Right lobe of liver (tissue), 6 donors: Measurements from ENCODE around the gene LPAR2. TPM values are rescaled to one million over a fixed set of nuclear protein-coding genes. Genes with fewer than 3 reads are reported as not detected.

Experiments
- ATAC-seq, 4 donors: fragments of 200-7000 bp; cut with Tn5 transposase; one replicate each; pipeline ENCODE4 v1.9.1; 2020; ENCODE audit warnings: mild to moderate bottlenecking in 4 of 4, moderate library complexity in 4 of 4
- DNase-seq, 3 donors: peaks; one replicate each; pipeline ENCODE4 v3.0.0-alpha.2; 2020
- H3K27ac ChIP-seq, 3 donors: fragments of 200-600 bp; one replicate each; pipeline ENCODE4 v1.8.0; 2022
- H3K27me3 ChIP-seq, 2 donors: fragments of 200-600 bp; one replicate each; pipeline ENCODE4 v1.8.0; 2022
- H3K36me3 ChIP-seq, 4 donors: fragments of 200-600 bp; sonication (generic) in 1 of 4; one replicate each; pipeline versions ENCODE4 v1.5.1 to v1.8.0; 2017 to 2022; ENCODE audit warnings: control low read depth in 1 of 4
- H3K4me1 ChIP-seq, 4 donors: fragments of 200-600 bp; sonication (generic) in 1 of 4; one replicate each; pipeline versions ENCODE4 v1.5.1 to v1.8.0; 2017 to 2022; ENCODE audit warnings: control low read depth in 1 of 4
- H3K4me3 ChIP-seq, 3 donors: fragments of 200-600 bp; one replicate each; pipeline ENCODE4 v1.8.0; 2022
- H3K9me3 ChIP-seq, 4 donors: fragments of 200-600 bp; sonication (generic) in 1 of 4; one replicate each; pipeline versions ENCODE4 v1.5.1 to v1.8.0; 2017 to 2022; ENCODE audit warnings: control low read depth in 1 of 4
- POLR2A ChIP-seq: fragments of 450-650 bp; IDR thresholded peaks from one replicate; pipeline ENCODE4 v1.6.1; 2017; ENCODE audit warnings: antibody characterized with exemption, mild to moderate bottlenecking
- WGBS: methylation state at CpG from one replicate; pipeline ENCODE4 v1.1.6; 2018; ENCODE audit warnings: low coverage, low lambda C conversion rate; ENCODE audit not compliant: insufficient coverage; ENCODE audit errors: missing lambda C conversion rate; 5-methylcytosine and 5-hydroxymethylcytosine counted together
- intact Hi-C, 2 donors: fragments of 100-400 bp; cut with DNase I; formaldehyde crosslinking; loops; one replicate each; pipeline versions ENCODE4 v1.11.2 to v1.14.1; 2022
- total RNA-seq, 6 experiments: library from RNA; depleted of rRNA in 2 of 6; stranded (reverse); fragments of >200 nt in 2 of 6; fragmentation: NEBNext Ultra II Directional in 3 of 6; extraction: Animal tissue kit (Norgen Biotek cat#: 25700) in 3 of 6; gene quantifications; one replicate each; pipeline versions ENCODE4 v1.1.0 to v1.2.4, GENCODE V29; 2016 to 2023
- TF ChIP-seq, protein P1 (sequence below), 4 donors: fragments of 200-600 bp in 3 of 4; fragments of 450-650 bp in 1 of 4; IDR thresholded peaks; one replicate each; pipeline versions ENCODE4 v1.5.1 to v1.8.0; 2016 to 2022; ENCODE audit warnings: antibody characterized with exemption in 4 of 4, mild to moderate bottlenecking in 2 of 4
- donor health status: DM: no; HTN: yes; CAD: no.
- donor health status: DM: no; HTN: no; CAD: no.
- donor health status: DM: no; HTN: no; CAD: no.
- donor health status: DM: no; HTN: yes; CAD: no.
- donor health status: DM: no; HTN: yes; CAD: no.

LPAR2 gene
- total RNA-seq, 6 experiments from 2014 or later = 1.7 to 2.7 (median 2.2) TPM

DNA sequence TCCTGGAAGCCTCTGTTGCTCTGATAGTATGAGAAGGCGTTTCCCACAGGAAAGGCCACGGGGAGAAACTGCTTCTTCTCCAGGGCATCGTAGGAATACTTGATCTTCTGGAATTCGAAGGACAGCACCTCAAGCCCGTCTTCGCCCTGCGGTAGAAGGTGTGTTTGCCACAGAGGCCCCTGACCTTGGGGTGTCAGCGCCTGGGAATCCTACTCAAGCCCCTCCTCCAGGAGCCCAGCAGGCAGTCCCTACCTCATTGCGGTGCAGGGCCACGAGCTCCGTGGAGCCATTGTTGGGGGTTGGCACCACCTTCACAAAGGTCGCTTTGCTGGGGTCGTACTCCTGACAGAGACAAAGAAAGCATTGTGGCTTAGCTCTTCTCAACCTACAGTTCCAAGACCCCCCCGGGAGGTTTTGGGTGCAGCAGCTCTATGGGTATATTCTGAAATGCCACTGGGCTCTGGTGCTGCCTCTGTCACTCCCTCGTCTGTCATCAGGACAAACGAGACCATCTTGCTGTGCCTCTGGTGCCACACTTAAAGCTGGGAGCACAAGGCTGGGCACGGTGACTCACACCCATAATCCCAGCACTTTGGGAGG lies 31.7 kb upstream of the LPAR2 start:
- TF ChIP-seq, protein P1, sequence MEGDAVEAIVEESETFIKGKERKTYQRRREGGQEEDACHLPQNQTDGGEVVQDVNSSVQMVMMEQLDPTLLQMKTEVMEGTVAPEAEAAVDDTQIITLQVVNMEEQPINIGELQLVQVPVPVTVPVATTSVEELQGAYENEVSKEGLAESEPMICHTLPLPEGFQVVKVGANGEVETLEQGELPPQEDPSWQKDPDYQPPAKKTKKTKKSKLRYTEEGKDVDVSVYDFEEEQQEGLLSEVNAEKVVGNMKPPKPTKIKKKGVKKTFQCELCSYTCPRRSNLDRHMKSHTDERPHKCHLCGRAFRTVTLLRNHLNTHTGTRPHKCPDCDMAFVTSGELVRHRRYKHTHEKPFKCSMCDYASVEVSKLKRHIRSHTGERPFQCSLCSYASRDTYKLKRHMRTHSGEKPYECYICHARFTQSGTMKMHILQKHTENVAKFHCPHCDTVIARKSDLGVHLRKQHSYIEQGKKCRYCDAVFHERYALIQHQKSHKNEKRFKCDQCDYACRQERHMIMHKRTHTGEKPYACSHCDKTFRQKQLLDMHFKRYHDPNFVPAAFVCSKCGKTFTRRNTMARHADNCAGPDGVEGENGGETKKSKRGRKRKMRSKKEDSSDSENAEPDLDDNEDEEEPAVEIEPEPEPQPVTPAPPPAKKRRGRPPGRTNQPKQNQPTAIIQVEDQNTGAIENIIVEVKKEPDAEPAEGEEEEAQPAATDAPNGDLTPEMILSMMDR (IDR thresholded peaks at IDR 0.05) = no peak
- TF ChIP-seq POLR2A = no peak
- Histone ChIP-seq H3K27me3 (no peaks in the 10 kb centered on the region), H3K4me1 (peaks cover 0 to 10% (median 0%) of the 10 kb centered on the region in 4 donors), H3K36me3 (peaks cover 4 to 47% (median 22%) of the 10 kb centered on the region in 4 donors), H3K9me3 (no peaks in the 10 kb centered on the region), H3K27ac (no peak overlapping the region), H3K4me3 (no peak overlapping the region)
- no peak for DNase-seq
- WGBS = 100% methylated on average over 2 of the region's 17 CpGs
- no peak for ATAC-seq
- intact Hi-C loops = no loop called here

DNA sequence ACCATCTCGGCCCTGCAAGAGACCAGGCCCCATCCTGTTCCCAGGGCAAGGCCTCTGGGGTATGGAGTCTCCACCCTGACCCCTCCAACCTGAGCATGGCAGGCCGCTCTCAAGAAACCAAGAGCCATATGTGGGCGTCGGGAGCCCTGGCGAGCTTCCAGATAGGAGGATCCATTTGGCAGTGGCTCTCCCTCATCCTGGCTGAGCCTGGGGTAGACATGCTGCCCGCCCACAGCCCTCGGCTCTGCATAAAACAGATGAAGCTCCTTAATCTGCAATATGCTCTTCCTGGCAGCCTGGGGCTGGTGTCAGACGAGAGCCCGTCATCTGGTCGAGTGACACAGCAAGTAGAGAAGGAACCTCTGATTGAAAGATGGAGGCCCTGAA lies 29.4 kb upstream of the LPAR2 start:
- 86% methylated on average over 3 of the region's 10 CpGs for WGBS

DNA sequence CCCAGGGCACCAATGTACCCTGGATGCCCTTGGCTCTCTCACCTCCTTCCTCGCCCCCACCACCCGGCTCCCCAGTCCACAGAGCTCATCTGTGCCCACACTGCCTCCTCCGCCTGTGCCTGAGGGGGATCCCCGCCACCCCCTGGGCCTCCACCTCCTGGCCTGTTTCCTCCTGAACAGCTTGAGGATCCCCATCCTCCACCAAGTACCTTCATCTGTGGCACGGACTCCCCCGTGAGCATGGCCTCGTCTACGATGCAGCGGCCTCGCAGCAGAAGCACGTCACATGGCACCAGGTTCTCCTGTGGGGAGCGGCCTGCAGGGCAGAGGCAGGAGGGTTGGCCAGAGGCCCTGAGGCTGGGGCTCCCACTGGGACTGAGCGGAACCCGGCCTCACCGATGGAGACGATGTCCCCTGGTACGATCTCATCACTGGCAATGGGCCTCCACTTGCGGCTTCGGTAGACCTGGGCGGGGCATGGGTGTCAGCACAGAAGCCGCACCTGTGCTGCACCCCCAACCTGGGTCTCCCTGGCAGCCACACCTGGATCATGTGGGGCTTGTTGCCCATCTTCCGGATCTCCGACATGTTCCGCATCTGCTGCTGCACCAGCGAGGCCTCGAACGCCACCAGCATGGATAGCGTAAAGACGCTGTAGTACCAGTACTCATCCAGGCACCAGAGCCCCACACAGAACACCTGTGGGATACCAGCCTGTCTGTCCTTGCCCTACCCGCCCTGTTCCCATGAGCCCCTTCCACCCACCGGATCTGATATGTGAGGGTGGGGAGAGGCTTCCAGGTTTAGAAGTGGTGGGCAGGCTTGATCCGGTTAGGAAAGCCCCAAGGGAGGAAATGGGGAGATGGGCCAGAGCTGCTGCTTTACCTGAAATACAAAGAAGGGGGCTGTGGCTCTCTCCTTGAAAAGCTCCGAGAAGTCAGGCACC lies 28.7 kb upstream of the LPAR2 start:
- intact Hi-C loops = no loop called here
- no peak for ATAC-seq
- Histone ChIP-seq H3K4me3 (no peak overlapping the region), H3K36me3 (peaks cover 4 to 77% (median 39%) of the 10 kb centered on the region in 4 donors), H3K27me3 (no peaks in the 10 kb centered on the region), H3K9me3 (no peaks in the 10 kb centered on the region), H3K4me1 (peaks cover 0 to 2% (median 0%) of the 10 kb centered on the region in 4 donors), H3K27ac (no peak overlapping the region)
- WGBS = 100% methylated on average over 8 of the region's 33 CpGs
- TF ChIP-seq, protein P1 (IDR thresholded peaks at IDR 0.05) = no peak
- no peak for TF ChIP-seq POLR2A
- DNase-seq = peak in 1 of 3 donors; percentile 49

More for the DNA sequence above, 29.4 kb upstream of the LPAR2 start:
- no peak overlapping the region for H3K27ac ChIP-seq
- TF ChIP-seq, protein P1 (IDR thresholded peaks at IDR 0.05) = no peak
- TF ChIP-seq POLR2A = no peak
- no peaks in the 10 kb centered on the region for H3K27me3 ChIP-seq
- no peaks in the 10 kb centered on the region for H3K9me3 ChIP-seq
- H3K4me3 ChIP-seq = no peak overlapping the region
- peak in 1 of 3 donors; percentile 22 for DNase-seq
- peaks cover 4 to 71% (median 37%) of the 10 kb centered on the region in 4 donors for H3K36me3 ChIP-seq
- intact Hi-C loops = no loop called here
- ATAC-seq = no peak
- H3K4me1 ChIP-seq = peaks cover 0 to 8% (median 0%) of the 10 kb centered on the region in 4 donors

DNA sequence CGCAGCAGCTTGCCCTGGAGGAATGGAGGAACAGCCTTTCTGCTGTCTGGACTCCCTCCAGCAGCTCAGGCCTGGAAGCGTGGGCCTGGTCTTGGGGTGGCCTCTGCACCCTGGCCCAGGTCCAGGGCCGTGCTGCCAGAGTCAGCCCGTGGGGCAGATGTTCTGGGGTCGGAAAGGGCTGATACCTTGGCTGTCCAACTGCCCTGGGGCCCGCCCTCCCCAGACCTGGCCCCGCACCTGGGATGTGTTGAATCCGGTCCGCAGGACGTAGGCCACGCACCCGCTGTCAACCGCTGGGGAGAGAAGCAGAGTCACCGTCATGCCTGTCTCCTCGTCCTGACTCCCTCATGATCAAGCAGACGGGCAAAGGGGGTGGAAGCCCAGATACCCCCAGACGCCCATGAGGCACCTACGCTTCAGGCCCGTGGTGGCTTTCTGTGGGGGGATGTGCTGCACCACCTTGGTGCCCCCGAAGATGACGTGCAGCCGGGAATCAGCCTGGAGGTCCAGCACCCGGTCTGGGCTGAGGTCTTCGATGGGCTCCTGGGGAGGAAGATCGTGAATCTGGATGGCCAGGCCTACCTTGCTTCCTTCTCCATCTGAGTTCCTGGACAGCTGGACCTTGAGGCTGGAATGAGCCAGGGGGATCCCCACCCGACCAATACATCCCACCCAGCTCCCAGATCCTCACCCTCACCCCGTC lies 27.8 kb upstream of the LPAR2 start:
- H3K36me3 ChIP-seq = peaks cover 4 to 87% (median 43%) of the 10 kb centered on the region in 4 donors
- intact Hi-C loops = no loop called here
- H3K27me3 ChIP-seq = no peaks in the 10 kb centered on the region
- no peak overlapping the region for H3K4me3 ChIP-seq
- no peaks in the 10 kb centered on the region for H3K9me3 ChIP-seq
- DNase-seq = peak in 1 of 3 donors; percentile 25
- no peak for ATAC-seq
- no CpG with 5 or more reads among the region's 27 CpGs for WGBS
- no peak overlapping the region for H3K27ac ChIP-seq
- TF ChIP-seq, protein P1 (IDR thresholded peaks at IDR 0.05) = no peak
- H3K4me1 ChIP-seq = no peaks in the 10 kb centered on the region
